ENCODE measurements around the gene NAP1L1.

- TF ChIP-seq CTCF (conservative IDR thresholded peaks at IDR 0.05; ENCODE audit: low read depth, low read length) = no peak; the same call in 1 of the 2 replicates
- no peak for TF ChIP-seq EZH2 (IDR thresholded peaks at IDR 0.05; ENCODE audit: borderline replicate concordance, low read depth, low read length, poor library complexity, severe bottlenecking)
Observed at GRCh38 chr12:76117751-76118150, 33.3 kb upstream of the NAP1L1 start.

Data from A673 (cell line).